ENCODE data around the gene ACACA. TPM values are rescaled to one million over a fixed set of nuclear protein-coding genes. Genes with fewer than 3 reads are reported as not detected.

ACACA gene
- total and polyA plus RNA-seq, 5 experiments from 2014 or later = 5.7 to 15.2 (median 9.0) TPM

DNA sequence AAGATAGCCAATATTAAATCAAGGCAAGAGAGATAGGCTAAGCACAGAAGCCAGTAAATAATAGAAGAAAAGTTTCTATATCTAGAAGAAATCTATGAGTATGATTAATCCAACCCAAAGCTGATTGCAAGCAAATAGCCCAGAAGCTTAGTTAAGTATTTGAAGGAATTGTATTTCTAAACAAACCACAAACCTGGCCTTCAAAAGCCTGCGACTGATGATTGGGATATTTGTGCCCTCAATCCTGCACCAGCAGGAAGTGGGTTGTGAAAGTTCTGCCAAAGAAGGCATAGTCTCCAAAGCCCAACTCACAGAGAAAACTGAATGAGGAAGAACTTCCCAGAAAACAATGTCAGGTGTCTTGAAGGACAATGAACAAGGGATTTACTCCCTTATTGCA, 145.3 kb downstream of the ACACA start:
- POLR2A ChIA-PET = no interaction called here
- no peak overlapping the region for H3K4me3 Mint-ChIP-seq

GRCh38 chr17:37259030-37259735, 147.5 kb downstream of the ACACA start:
- POLR2A ChIA-PET = no interaction called here
- H3K27me3 Mint-ChIP-seq = no peaks in the 10 kb centered on the region
- peaks cover 5 to 70% (median 17%) of the 10 kb centered on the region in 3 donors for H3K36me3 Mint-ChIP-seq
- DNase-seq (no peak), ATAC-seq (no peak)
- no peak overlapping the region for H3K4me3 Mint-ChIP-seq
- H3K27ac Mint-ChIP-seq = no peak overlapping the region
- no peaks in the 10 kb centered on the region for H3K4me1 Mint-ChIP-seq
- no peaks in the 10 kb centered on the region for H3K9me3 Mint-ChIP-seq

More for the DNA sequence above, 145.3 kb downstream of the ACACA start:
- Mint-ChIP-seq H3K4me1 (peaks cover 0 to 2% (median 0%) of the 10 kb centered on the region in 4 donors), H3K9me3 (peaks cover 0 to 16% (median 3%) of the 10 kb centered on the region in 9 donors), H3K27me3 (no peaks in the 10 kb centered on the region), H3K36me3 (peaks cover 15 to 78% (median 36%) of the 10 kb centered on the region in 3 donors), H3K27ac (no peak overlapping the region)
- ATAC-seq = no peak
- no peak for DNase-seq

- Mint-ChIP-seq H3K4me3 (no peak overlapping the region), H3K27ac (no peak overlapping the region), H3K4me1 (no peaks in the 10 kb centered on the region), H3K36me3 (peaks cover 0 to 65% (median 18%) of the 10 kb centered on the region in 3 donors), H3K27me3 (no peaks in the 10 kb centered on the region), H3K9me3 (no peaks in the 10 kb centered on the region)
- POLR2A ChIA-PET = no interaction called here
- DNase-seq (no peak), ATAC-seq (no peak)
Measured at GRCh38 chr17:37256627-37257026, 150.0 kb downstream of the ACACA start.

- no peaks in the 10 kb centered on the region for H3K27me3 Mint-ChIP-seq
- H3K9me3 Mint-ChIP-seq = no peaks in the 10 kb centered on the region
- no peak for ATAC-seq
- H3K4me3 Mint-ChIP-seq = no peak overlapping the region
- H3K4me1 Mint-ChIP-seq = no peaks in the 10 kb centered on the region
- H3K27ac Mint-ChIP-seq = peak overlapping the region in 1 of 10 donors; percentile 22
- DNase-seq = no peak
- peaks cover 0 to 68% (median 20%) of the 10 kb centered on the region in 3 donors for H3K36me3 Mint-ChIP-seq
- POLR2A ChIA-PET = no interaction called here
Measured at GRCh38 chr17:37255432-37255831, 151.2 kb downstream of the ACACA start.

GRCh38 chr17:37247825-37248224, 158.8 kb downstream of the ACACA start:
- Mint-ChIP-seq H3K27ac (no peak overlapping the region), H3K4me3 (no peak overlapping the region), H3K4me1 (peaks cover 0 to 2% (median 0%) of the 10 kb centered on the region in 4 donors), H3K9me3 (no peaks in the 10 kb centered on the region), H3K36me3 (peaks cover 4 to 90% (median 40%) of the 10 kb centered on the region in 3 donors), H3K27me3 (no peaks in the 10 kb centered on the region)
- ATAC-seq = no peak
- POLR2A ChIA-PET = no interaction called here
- no peak for DNase-seq

- ATAC-seq = no peak
- H3K4me3 Mint-ChIP-seq = no peak overlapping the region
- POLR2A ChIA-PET = no interaction called here
- H3K36me3 Mint-ChIP-seq = peaks cover 4 to 85% (median 41%) of the 10 kb centered on the region in 3 donors
- peaks cover 0 to 2% (median 0%) of the 10 kb centered on the region in 4 donors for H3K4me1 Mint-ChIP-seq
- no peaks in the 10 kb centered on the region for H3K27me3 Mint-ChIP-seq
- no peaks in the 10 kb centered on the region for H3K9me3 Mint-ChIP-seq
- no peak overlapping the region for H3K27ac Mint-ChIP-seq
- DNase-seq = no peak
Measured at GRCh38 chr17:37246085-37246484, 160.6 kb downstream of the ACACA start.

GRCh38 chr17:37240381-37240780, 166.3 kb downstream of the ACACA start:
- no peaks in the 10 kb centered on the region for H3K9me3 Mint-ChIP-seq
- peaks cover 0 to 85% (median 36%) of the 10 kb centered on the region in 3 donors for H3K36me3 Mint-ChIP-seq
- H3K4me3 Mint-ChIP-seq = no peak overlapping the region
- no peak for ATAC-seq
- no peaks in the 10 kb centered on the region for H3K4me1 Mint-ChIP-seq
- DNase-seq = no peak
- no peaks in the 10 kb centered on the region for H3K27me3 Mint-ChIP-seq
- POLR2A ChIA-PET = no interaction called here
- no peak overlapping the region for H3K27ac Mint-ChIP-seq

DNA sequence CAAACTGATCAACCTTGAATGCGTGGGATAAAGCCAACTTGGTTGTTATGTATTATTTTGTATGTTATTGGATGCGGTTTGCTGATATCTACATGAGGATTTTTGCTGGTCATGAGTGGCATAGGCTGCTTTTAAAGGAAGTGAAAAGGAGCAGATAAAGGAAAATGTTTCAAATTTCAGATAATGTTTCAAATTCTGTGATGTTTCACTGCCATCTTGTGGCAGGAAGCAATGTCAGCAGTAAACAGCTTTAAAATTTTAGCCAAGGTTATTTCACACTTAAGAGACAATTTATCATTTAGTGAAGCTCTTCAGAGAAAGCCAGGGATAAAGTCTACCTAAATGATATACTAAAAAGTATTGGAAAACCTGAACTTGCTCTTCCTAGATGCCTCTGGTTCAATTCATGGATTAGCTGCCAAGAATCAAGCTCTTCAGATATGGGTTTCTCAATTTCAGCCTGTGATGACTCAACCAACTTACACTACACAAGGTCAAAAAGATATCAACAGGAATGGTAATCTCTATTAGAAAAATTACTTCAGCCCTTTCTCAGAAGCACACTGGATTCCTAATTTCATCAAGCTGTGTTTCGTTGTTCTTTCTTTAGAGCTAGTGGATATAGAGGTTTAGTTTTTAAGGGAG, 166.8 kb downstream of the ACACA start:
- Mint-ChIP-seq H3K4me3 (no peak overlapping the region), H3K4me1 (no peaks in the 10 kb centered on the region), H3K27me3 (no peaks in the 10 kb centered on the region), H3K36me3 (peaks cover 0 to 85% (median 36%) of the 10 kb centered on the region in 3 donors), H3K27ac (no peak overlapping the region), H3K9me3 (no peaks in the 10 kb centered on the region)
- ATAC-seq = no peak
- DNase-seq = peak in 3 of 10 donors; percentile 9 to 17 (median 16)
- POLR2A ChIA-PET = no interaction called here

DNA sequence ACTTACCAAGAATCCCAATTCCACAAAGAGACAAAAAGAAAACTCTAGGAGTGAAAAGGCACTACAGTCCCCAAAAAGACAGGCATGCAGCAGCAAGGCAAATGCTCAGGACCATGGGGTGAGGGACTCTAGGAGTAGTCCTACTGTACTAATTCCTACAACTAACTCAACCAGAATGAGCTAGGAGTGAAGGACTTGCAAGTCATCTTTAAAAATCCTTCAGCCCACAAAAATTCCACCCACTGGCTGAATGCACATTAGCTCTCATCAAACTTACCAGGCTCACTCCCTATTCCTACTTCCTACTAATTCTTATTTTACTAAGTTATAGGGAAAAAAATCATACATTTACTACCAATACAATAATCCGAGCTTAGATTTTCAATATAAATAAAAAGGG, 172.5 kb downstream of the ACACA start:
- no peaks in the 10 kb centered on the region for H3K4me1 Mint-ChIP-seq
- POLR2A ChIA-PET = no interaction called here
- H3K36me3 Mint-ChIP-seq = peaks cover 0 to 72% (median 18%) of the 10 kb centered on the region in 3 donors

GRCh38 chr17:37233036-37233435, 173.6 kb downstream of the ACACA start:
- Mint-ChIP-seq H3K4me3 (no peak overlapping the region), H3K4me1 (no peaks in the 10 kb centered on the region), H3K9me3 (no peaks in the 10 kb centered on the region), H3K27ac (no peak overlapping the region), H3K27me3 (no peaks in the 10 kb centered on the region), H3K36me3 (peaks cover 0 to 72% (median 14%) of the 10 kb centered on the region in 3 donors)
- POLR2A ChIA-PET = no interaction called here
- DNase-seq (no peak), ATAC-seq (no peak)

More for the DNA sequence above, 172.5 kb downstream of the ACACA start:
- no peaks in the 10 kb centered on the region for H3K9me3 Mint-ChIP-seq
- peak overlapping the region in 1 of 10 donors; percentile 34 for H3K27ac Mint-ChIP-seq
- DNase-seq = no peak
- H3K4me3 Mint-ChIP-seq = no peak overlapping the region
- no peak for ATAC-seq
- no peaks in the 10 kb centered on the region for H3K27me3 Mint-ChIP-seq

- POLR2A ChIA-PET = no interaction called here
- DNase-seq (no peak), ATAC-seq (no peak)
- no peak overlapping the region for H3K4me3 Mint-ChIP-seq
- no peaks in the 10 kb centered on the region for H3K9me3 Mint-ChIP-seq
- H3K27ac Mint-ChIP-seq = peak overlapping the region in 1 of 10 donors; percentile 12
- H3K4me1 Mint-ChIP-seq = no peaks in the 10 kb centered on the region
- no peaks in the 10 kb centered on the region for H3K27me3 Mint-ChIP-seq
- peaks cover 0 to 66% (median 10%) of the 10 kb centered on the region in 3 donors for H3K36me3 Mint-ChIP-seq
Measured at GRCh38 chr17:37231887-37232286, 174.7 kb downstream of the ACACA start.

DNA sequence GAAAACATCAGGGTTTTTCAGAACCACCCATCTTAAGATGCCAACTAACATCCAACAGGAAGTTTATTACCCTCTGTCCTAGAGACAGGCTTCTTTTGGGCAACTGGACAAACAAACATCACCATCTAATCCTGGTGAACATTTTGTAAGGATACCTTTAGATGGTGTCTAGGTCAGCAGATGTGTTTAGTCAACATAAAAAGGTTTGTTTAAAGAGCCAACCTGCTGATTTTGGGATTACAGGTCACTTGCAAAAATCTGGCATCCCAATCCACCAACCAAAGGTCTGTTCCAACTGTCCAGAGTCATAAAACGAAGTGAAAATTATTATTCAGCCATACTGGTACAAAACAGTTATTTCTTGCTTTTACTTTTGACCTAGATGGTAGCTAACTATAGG, 176.0 kb downstream of the ACACA start:
- POLR2A ChIA-PET = no interaction called here
- H3K36me3 Mint-ChIP-seq = peaks cover 0 to 67% (median 8%) of the 10 kb centered on the region in 3 donors
- no peak for ATAC-seq
- H3K27ac Mint-ChIP-seq = no peak overlapping the region
- H3K4me3 Mint-ChIP-seq = no peak overlapping the region
- H3K4me1 Mint-ChIP-seq = no peaks in the 10 kb centered on the region
- H3K9me3 Mint-ChIP-seq = no peaks in the 10 kb centered on the region
- H3K27me3 Mint-ChIP-seq = no peaks in the 10 kb centered on the region
- DNase-seq = no peak

- POLR2A ChIA-PET = no interaction called here
- Mint-ChIP-seq H3K36me3 (peaks cover 0 to 60% (median 3%) of the 10 kb centered on the region in 3 donors), H3K27me3 (no peaks in the 10 kb centered on the region), H3K27ac (peak overlapping the region in 1 of 10 donors; percentile 27), H3K4me1 (no peaks in the 10 kb centered on the region), H3K9me3 (no peaks in the 10 kb centered on the region), H3K4me3 (no peak overlapping the region)
- ATAC-seq (no peak), DNase-seq (no peak)
Measured at GRCh38 chr17:37225465-37225864, 181.2 kb downstream of the ACACA start.

Data from naive thymus-derived CD8-positive, alpha-beta T cell (primary cell).